ENCODE data around the gene PLAU. TPM values are rescaled to one million over a fixed set of nuclear protein-coding genes. Genes with fewer than 3 reads are reported as not detected.

PLAU gene
- total and polyA plus RNA-seq, 2 experiments from 2014 or later, result 13.3 to 17.5 TPM

DNA sequence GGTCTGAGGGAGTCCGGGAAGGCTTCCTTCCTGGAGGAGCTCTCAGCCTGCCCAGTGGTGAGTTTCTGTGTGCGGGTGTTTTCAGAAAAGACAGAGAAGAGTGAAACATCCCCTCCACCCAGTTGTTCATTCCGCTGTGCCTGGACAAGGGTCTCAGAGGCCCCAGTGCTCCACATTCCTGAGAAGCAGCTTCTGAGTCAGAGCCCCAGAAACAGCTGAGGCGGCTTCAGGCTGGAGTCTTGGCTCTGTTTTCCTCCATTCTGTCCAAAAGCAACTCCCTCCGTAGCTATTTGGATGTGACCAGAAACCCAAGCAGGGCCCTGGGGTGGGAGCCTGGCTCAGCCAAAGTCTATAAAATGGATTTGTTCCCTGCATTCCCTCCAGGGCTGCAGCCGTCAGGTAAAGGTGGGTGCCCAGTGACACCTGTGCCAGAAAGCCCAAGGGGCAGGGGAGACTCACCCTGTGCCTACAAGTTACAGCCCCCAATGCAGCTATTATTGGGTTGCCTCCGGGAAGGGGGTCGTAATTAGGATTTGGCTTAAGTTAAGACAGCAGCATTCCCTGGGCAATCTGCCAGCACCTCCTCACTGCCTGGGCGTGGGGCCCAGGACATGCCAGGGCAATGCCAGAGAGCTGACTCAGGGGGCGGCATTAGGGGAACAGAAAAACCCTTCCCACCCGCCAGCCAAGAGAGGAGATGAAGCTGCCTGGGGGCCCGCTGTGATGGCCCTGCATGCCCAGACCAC, 23.5 kb upstream of the PLAU start:
- H3K27ac ChIP-seq (ENCODE audit: low read depth), result no peak overlapping the region
- ATAC-seq, result peak; percentile 7; the same call in 1 of the 3 replicates
- no peaks in the 10 kb centered on the region for H3K27me3 ChIP-seq (ENCODE audit: insufficient read depth)
- H3K4me2 ChIP-seq, result no peak overlapping the region
- peak overlapping the region; percentile 92 for H2AFZ ChIP-seq
- Mint-ChIP-seq H3K27ac (no peak overlapping the region), H3K36me3 (ENCODE audit: low read depth) (no peaks in the 10 kb centered on the region), H3K4me1 (peaks cover 12% of the 10 kb centered on the region), H3K27me3 (ENCODE audit: insufficient read depth, low read depth, poor library complexity) (peaks cover 2% of the 10 kb centered on the region), H3K4me3 (no peak overlapping the region; the same call in 2 of the 3 replicates), H3K9me3 (no peaks in the 10 kb centered on the region)
- no peaks in the 10 kb centered on the region for H3K9me2 ChIP-seq (ENCODE audit: insufficient read depth)
- no peak for TF ChIP-seq ZNF331 (CRISPR knock-in tag; IDR thresholded peaks at IDR 0.05; ENCODE audit: low read depth)
- TF ChIP-seq STAT1 (IDR thresholded peaks at IDR 0.05; ENCODE audit: unreplicated experiment), result no peak
- TF ChIP-seq JUNB (IDR thresholded peaks at IDR 0.05; ENCODE audit: unreplicated experiment), result no peak
- TF ChIP-seq, protein P1, sequence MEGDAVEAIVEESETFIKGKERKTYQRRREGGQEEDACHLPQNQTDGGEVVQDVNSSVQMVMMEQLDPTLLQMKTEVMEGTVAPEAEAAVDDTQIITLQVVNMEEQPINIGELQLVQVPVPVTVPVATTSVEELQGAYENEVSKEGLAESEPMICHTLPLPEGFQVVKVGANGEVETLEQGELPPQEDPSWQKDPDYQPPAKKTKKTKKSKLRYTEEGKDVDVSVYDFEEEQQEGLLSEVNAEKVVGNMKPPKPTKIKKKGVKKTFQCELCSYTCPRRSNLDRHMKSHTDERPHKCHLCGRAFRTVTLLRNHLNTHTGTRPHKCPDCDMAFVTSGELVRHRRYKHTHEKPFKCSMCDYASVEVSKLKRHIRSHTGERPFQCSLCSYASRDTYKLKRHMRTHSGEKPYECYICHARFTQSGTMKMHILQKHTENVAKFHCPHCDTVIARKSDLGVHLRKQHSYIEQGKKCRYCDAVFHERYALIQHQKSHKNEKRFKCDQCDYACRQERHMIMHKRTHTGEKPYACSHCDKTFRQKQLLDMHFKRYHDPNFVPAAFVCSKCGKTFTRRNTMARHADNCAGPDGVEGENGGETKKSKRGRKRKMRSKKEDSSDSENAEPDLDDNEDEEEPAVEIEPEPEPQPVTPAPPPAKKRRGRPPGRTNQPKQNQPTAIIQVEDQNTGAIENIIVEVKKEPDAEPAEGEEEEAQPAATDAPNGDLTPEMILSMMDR (conservative IDR thresholded peaks at IDR 0.05; ENCODE audit: low read depth in 2 of 2), result no peak
- TF ChIP-seq ZNF114 (CRISPR knock-in tag; IDR thresholded peaks at IDR 0.05), result no peak
- TF ChIP-seq, protein P2, sequence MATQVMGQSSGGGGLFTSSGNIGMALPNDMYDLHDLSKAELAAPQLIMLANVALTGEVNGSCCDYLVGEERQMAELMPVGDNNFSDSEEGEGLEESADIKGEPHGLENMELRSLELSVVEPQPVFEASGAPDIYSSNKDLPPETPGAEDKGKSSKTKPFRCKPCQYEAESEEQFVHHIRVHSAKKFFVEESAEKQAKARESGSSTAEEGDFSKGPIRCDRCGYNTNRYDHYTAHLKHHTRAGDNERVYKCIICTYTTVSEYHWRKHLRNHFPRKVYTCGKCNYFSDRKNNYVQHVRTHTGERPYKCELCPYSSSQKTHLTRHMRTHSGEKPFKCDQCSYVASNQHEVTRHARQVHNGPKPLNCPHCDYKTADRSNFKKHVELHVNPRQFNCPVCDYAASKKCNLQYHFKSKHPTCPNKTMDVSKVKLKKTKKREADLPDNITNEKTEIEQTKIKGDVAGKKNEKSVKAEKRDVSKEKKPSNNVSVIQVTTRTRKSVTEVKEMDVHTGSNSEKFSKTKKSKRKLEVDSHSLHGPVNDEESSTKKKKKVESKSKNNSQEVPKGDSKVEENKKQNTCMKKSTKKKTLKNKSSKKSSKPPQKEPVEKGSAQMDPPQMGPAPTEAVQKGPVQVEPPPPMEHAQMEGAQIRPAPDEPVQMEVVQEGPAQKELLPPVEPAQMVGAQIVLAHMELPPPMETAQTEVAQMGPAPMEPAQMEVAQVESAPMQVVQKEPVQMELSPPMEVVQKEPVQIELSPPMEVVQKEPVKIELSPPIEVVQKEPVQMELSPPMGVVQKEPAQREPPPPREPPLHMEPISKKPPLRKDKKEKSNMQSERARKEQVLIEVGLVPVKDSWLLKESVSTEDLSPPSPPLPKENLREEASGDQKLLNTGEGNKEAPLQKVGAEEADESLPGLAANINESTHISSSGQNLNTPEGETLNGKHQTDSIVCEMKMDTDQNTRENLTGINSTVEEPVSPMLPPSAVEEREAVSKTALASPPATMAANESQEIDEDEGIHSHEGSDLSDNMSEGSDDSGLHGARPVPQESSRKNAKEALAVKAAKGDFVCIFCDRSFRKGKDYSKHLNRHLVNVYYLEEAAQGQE (IDR thresholded peaks at IDR 0.05; ENCODE audit: unreplicated experiment), result no peak
- TF ChIP-seq, protein P3, sequence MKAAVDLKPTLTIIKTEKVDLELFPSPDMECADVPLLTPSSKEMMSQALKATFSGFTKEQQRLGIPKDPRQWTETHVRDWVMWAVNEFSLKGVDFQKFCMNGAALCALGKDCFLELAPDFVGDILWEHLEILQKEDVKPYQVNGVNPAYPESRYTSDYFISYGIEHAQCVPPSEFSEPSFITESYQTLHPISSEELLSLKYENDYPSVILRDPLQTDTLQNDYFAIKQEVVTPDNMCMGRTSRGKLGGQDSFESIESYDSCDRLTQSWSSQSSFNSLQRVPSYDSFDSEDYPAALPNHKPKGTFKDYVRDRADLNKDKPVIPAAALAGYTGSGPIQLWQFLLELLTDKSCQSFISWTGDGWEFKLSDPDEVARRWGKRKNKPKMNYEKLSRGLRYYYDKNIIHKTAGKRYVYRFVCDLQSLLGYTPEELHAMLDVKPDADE (IDR thresholded peaks at IDR 0.05), result no peak
- TF ChIP-seq EZH2phosphoT487 (IDR thresholded peaks at IDR 0.05; ENCODE audit: unreplicated experiment), result no peak
- TF ChIP-seq CREB1 (CRISPR knock-in tag; IDR thresholded peaks at IDR 0.05; ENCODE audit: low read depth), result no peak
- TF ChIP-seq, protein P4, sequence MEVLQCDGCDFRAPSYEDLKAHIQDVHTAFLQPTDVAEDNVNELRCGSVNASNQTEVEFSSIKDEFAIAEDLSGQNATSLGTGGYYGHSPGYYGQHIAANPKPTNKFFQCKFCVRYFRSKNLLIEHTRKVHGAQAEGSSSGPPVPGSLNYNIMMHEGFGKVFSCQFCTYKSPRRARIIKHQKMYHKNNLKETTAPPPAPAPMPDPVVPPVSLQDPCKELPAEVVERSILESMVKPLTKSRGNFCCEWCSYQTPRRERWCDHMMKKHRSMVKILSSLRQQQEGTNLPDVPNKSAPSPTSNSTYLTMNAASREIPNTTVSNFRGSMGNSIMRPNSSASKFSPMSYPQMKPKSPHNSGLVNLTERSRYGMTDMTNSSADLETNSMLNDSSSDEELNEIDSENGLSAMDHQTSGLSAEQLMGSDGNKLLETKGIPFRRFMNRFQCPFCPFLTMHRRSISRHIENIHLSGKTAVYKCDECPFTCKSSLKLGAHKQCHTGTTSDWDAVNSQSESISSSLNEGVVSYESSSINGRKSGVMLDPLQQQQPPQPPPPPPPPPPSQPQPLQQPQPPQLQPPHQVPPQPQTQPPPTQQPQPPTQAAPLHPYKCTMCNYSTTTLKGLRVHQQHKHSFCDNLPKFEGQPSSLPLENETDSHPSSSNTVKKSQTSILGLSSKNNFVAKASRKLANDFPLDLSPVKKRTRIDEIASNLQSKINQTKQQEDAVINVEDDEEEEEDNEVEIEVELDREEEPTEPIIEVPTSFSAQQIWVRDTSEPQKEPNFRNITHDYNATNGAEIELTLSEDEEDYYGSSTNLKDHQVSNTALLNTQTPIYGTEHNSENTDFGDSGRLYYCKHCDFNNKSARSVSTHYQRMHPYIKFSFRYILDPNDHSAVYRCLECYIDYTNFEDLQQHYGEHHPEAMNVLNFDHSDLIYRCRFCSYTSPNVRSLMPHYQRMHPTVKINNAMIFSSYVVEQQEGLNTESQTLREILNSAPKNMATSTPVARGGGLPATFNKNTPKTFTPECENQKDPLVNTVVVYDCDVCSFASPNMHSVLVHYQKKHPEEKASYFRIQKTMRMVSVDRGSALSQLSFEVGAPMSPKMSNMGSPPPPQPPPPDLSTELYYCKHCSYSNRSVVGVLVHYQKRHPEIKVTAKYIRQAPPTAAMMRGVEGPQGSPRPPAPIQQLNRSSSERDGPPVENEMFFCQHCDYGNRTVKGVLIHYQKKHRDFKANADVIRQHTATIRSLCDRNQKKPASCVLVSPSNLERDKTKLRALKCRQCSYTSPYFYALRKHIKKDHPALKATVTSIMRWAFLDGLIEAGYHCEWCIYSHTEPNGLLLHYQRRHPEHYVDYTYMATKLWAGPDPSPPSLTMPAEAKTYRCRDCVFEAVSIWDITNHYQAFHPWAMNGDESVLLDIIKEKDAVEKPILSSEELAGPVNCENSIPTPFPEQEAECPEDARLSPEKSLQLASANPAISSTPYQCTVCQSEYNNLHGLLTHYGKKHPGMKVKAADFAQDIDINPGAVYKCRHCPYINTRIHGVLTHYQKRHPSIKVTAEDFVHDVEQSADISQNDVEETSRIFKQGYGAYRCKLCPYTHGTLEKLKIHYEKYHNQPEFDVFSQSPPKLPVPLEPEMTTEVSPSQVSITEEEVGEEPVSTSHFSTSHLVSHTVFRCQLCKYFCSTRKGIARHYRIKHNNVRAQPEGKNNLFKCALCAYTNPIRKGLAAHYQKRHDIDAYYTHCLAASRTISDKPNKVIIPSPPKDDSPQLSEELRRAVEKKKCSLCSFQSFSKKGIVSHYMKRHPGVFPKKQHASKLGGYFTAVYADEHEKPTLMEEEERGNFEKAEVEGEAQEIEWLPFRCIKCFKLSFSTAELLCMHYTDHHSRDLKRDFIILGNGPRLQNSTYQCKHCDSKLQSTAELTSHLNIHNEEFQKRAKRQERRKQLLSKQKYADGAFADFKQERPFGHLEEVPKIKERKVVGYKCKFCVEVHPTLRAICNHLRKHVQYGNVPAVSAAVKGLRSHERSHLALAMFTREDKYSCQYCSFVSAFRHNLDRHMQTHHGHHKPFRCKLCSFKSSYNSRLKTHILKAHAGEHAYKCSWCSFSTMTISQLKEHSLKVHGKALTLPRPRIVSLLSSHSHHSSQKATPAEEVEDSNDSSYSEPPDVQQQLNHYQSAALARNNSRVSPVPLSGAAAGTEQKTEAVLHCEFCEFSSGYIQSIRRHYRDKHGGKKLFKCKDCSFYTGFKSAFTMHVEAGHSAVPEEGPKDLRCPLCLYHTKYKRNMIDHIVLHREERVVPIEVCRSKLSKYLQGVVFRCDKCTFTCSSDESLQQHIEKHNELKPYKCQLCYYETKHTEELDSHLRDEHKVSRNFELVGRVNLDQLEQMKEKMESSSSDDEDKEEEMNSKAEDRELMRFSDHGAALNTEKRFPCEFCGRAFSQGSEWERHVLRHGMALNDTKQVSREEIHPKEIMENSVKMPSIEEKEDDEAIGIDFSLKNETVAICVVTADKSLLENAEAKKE (CRISPR knock-in tag; IDR thresholded peaks at IDR 0.05), result no peak
- no peak for TF ChIP-seq NANOG (IDR thresholded peaks at IDR 0.05; ENCODE audit: borderline replicate concordance)
- TF ChIP-seq POLR2AphosphoS5 (IDR thresholded peaks at IDR 0.05; ENCODE audit: low read depth), result no peak
- TF ChIP-seq EZH2 (IDR thresholded peaks at IDR 0.05; ENCODE audit: low read depth, unreplicated experiment), result no peak
- H3K79me2 ChIP-seq (replicated peaks; ENCODE audit: insufficient read depth), result no peaks in the 10 kb centered on the region
- no peak for DNase-seq (ENCODE audit: low spot score)
- no peaks in the 10 kb centered on the region for H3F3A ChIP-seq (replicated peaks; ENCODE audit: low read depth)
- H3K4me3 ChIP-seq, result no peak overlapping the region
- no peaks in the 10 kb centered on the region for H3K36me3 ChIP-seq (ENCODE audit: insufficient read depth)
- H4K20me1 ChIP-seq (replicated peaks; ENCODE audit: insufficient read depth), result no peaks in the 10 kb centered on the region
- peaks cover 11% of the 10 kb centered on the region; the same call in 1 of the 2 replicates for H3K4me1 ChIP-seq (ENCODE audit: insufficient read depth)
